Activated CD4-positive, alpha-beta T cell treated with anti-CD3 and anti-CD28 coated beads, Interleukin-2, amount 50 U/mL, for 1 hour (primary cell): ENCODE measurements around the gene MPV17L2.

Experiments used
- DNase-seq: peaks from one replicate; pipeline ENCODE4 v3.0.0-alpha.2; 2020

Gene MPV17L2

GRCh38 chr19:18160971-18161635 is 31.9 kb upstream of the MPV17L2 start:
- peak; percentile 75 for DNase-seq

GRCh38 chr19:18161636-18162002 is 31.4 kb upstream of the MPV17L2 start:
- DNase-seq, result no peak

DNA sequence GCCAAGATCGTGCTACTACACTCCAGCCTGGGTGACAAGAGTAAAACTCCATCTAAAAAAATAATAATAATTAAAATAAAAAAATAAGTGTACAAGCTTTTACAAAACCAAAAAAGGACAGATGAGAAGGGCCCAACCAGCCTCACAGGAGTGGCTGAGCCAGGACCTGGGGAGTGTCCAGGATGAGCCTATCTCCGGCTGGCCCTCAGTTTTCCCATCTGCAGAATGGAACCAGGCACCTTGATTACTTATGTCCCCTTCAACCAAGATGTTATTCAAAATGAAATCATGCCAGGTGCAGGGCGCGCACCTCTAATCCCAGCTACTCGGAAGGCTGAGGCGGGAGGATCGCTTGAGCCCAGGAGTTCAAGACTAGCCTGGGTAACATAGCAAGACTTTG is 28.9 kb upstream of the MPV17L2 start:
- no peak for DNase-seq

- no peak for DNase-seq
Observed at GRCh38 chr19:18165794-18166544, 27.0 kb upstream of the MPV17L2 start.

- no peak for DNase-seq
Observed at GRCh38 chr19:18167011-18167410, 26.0 kb upstream of the MPV17L2 start.

GRCh38 chr19:18167975-18168645 is 24.9 kb upstream of the MPV17L2 start:
- DNase-seq, result peak; percentile 57

DNA sequence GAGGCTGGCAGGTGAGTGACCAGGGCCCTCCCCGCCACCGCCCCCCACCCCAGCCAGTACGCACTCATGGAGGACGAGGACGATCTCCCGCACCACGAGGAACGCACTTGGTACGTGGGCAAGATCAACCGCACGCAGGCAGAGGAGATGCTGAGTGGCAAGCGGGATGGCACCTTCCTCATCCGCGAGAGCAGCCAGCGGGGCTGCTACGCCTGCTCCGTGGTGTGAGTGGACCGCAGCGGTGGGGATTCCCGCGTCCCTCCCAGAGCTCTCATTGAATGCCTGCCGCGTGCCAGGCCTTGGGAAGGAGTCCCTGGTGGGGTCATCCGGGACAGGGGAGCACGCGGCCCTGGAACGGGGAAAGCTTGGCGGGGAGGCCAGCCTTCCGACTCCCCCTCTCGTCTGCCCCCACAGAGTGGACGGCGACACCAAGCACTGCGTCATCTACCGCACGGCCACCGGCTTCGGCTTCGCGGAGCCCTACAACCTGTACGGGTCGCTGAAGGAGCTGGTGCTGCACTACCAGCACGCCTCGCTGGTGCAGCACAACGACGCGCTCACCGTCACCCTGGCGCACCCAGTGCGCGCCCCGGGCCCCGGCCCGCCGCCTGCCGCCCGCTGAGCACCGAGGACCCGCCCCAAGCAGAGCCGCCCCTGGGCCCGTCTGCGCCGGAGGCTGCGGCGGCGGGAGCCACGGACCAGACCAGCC is 24.2 kb upstream of the MPV17L2 start:
- no peak for DNase-seq

- no peak for DNase-seq
Observed at GRCh38 chr19:18170714-18171255, 22.2 kb upstream of the MPV17L2 start.

DNA sequence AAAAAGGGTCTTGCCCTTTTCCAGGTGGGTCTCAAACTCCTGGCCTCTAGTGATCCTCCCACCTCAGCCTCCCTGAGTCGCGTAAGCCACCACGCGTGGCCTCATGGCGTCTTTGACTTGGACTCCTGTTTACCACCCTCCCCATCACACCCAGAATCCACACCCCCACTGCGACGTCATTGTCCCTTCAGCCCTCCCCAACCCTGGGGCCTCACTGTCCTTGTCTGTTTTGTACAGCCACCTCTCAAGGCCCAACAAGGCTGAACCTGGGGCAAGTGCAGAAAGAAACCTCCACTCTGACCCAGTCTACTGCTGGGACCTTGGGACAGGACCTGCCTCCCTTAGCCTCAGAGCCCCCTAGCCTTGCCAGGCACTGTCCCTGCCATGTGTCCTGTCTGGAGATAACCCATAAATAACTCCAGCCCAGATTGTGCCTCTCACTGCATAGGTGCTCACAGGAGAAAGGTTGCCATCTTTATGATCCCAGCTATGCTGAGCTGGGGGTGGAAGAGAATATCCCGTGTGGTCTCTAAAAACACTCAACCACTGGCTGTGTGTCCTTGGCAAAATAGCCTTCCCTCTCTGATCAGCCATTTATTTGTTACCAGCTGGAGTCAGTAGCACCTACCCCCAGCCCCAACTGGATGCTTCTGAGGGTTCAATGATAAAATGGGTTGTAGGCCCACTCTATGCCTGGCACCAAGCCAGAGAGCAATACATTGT is 21.3 kb upstream of the MPV17L2 start:
- no peak for DNase-seq

- no peak for DNase-seq
Observed at GRCh38 chr19:18172331-18173053, 20.5 kb upstream of the MPV17L2 start.

GRCh38 chr19:18173054-18173571 is 19.9 kb upstream of the MPV17L2 start:
- DNase-seq, result no peak

DNA sequence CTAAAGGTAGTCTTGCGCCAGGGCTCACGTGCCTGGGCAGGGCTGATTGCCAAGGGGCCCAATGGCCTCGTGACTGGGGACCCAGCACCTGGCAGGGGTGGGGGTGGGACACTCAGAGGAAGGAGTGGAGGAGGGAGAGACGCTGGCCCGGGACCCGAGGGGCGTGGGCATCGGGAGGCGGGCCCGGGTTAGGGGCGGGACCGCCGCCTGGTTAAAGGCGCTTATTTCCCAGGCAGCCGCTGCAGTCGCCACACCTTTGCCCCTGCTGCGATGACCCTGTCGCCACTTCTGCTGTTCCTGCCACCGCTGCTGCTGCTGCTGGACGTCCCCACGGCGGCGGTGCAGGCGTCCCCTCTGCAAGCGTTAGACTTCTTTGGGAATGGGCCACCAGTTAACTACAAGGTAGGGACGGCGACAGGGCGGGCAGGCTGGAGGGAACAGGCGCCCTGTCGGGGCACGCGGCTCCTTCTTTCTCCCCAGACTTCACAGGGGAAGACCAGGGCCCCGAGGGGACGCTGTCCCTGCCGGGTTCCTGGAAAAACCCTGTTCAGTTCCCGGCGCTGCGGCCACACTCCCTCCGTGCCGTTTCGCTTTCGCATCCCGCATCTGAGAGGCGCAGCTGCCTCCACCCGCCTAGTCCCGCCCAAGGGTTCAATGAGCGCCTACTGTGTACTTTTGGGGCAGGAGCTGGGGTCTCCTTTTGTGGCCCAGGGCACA is 19.3 kb upstream of the MPV17L2 start, which contains the start of gene IFI30:
Gene IFI30, plus strand, starts transcription at position 242 of the 717 bp plus-strand sequence. Its CDS starts 29 bp downstream, at position 271.
- peak; percentile 51 for DNase-seq

- no peak for DNase-seq
Observed at GRCh38 chr19:18174983-18175382, 18.0 kb upstream of the MPV17L2 start.

- no peak for DNase-seq
Observed at GRCh38 chr19:18176367-18177310, 16.4 kb upstream of the MPV17L2 start.

GRCh38 chr19:18179957-18180356 is 13.1 kb upstream of the MPV17L2 start:
- DNase-seq, result no peak

- no peak for DNase-seq
Observed at GRCh38 chr19:18183529-18183928, 9.5 kb upstream of the MPV17L2 start.

GRCh38 chr19:18185538-18185937 is 7.5 kb upstream of the MPV17L2 start:
- no peak for DNase-seq

- DNase-seq, result no peak
Observed at GRCh38 chr19:18190278-18190677, 2.7 kb upstream of the MPV17L2 start.

DNA sequence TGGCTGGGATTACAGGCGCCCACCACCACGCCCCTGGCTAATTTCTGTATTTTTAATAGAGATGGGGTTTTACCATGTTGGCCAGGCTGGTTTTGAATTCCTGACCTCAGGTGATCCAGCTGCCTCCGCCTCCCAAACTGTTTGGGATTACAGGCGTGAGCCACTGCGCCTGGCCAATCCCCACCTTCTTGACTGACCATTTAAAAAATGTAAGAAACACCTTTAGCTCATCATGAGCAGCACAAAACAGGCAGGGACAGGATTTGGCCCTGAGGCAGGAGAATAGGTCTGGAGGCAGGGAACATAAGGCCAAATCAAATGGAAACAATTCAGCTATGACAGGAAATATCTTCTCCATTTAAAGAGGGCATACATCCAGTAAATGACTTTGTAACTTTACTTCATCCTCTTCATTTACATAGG is 1.4 kb upstream of the MPV17L2 start:
- no peak for DNase-seq
